SK-N-SH (cell line): ENCODE data around the gene ERC2. TPM values are rescaled to one million over a fixed set of nuclear protein-coding genes. Genes with fewer than 3 reads are reported as not detected.

Source experiments
- CTCF ChIA-PET: fragments of 300-600, 350-600 bp; formaldehyde crosslinking; extraction: SDS; loops from one replicate; lab custom pipeline; 2021; lab: Yijun Ruan, JAX
- POLR2A ChIA-PET: fragments of 350-600 bp; sonication (Branson Sonifier 250); formaldehyde crosslinking; extraction: SDS; loops from one replicate; lab custom pipeline; 2020; ENCODE audit warnings: antibody characterized with exemption, inconsistent platforms; lab: Yijun Ruan, JAX
- DNase-seq: peaks from one replicate; pipeline ENCODE4 v3.0.0; 2012
- H2AFZ ChIP-seq: fragments of 200-600 bp; sonication (generic); 2 replicates; pipeline ENCODE4 v1.8.1; 2016; ENCODE audit warnings: antibody characterized with exemption, mild to moderate bottlenecking, low read depth
- H3F3A ChIP-seq: fragments of 200-600 bp; sonication (generic); replicated peaks from 2 replicates; pipeline ENCODE3; 2016; ENCODE audit warnings: antibody characterized with exemption, mild to moderate bottlenecking; ENCODE audit not compliant: insufficient read depth
- H3K27ac ChIP-seq, 2 experiments: fragments of 200-500 bp in 1 of 2; fragments of 200-600 bp in 1 of 2; sonication (Bioruptor generic) in 1 of 2; sonication (generic), shearing (Covaris generic) in 1 of 2; 2 replicates each; pipeline versions ENCODE4 v1.5.1 to v1.6.1; 2014 to 2016; ENCODE audit warnings: low read depth in 2 of 2, inconsistent platforms in 1 of 2, low read length in 1 of 2, mild to moderate bottlenecking in 1 of 2, mixed read lengths in 1 of 2
- H3K27me3 ChIP-seq: fragments of 200-600 bp; sonication (generic), shearing (Covaris generic); 2 replicates; pipeline ENCODE4 v1.6.1; 2016; ENCODE audit warnings: mixed run types; ENCODE audit not compliant: insufficient read depth
- H3K36me3 ChIP-seq, 2 experiments: fragments of 200-500 bp in 1 of 2; fragments of 200-600 bp in 1 of 2; sonication (Bioruptor generic) in 1 of 2; sonication (generic) in 1 of 2; replicated peaks in 1 of 2; 2 replicates each; pipeline versions ENCODE3 to v1.5.1; 2014 to 2016; ENCODE audit warnings: low read length in 1 of 2, mild to moderate bottlenecking in 1 of 2; ENCODE audit not compliant: insufficient read depth in 2 of 2, control insufficient read depth in 1 of 2
- H3K4me1 ChIP-seq, 2 experiments: fragments of 200-500 bp in 1 of 2; fragments of 200-600 bp in 1 of 2; sonication (Bioruptor generic) in 1 of 2; sonication (generic), shearing (Covaris generic) in 1 of 2; 2 replicates each; pipeline versions ENCODE4 v1.5.1 to v1.6.1; 2014 to 2016; ENCODE audit warnings: low read depth in 1 of 2, low read length in 1 of 2, mixed run types in 1 of 2; ENCODE audit not compliant: insufficient read depth in 2 of 2, control insufficient read depth in 1 of 2
- H3K4me2 ChIP-seq: fragments of 200-600 bp; sonication (generic), shearing (Covaris generic); 2 replicates; pipeline ENCODE4 v1.6.1; 2017; ENCODE audit warnings: mixed run types
- H3K4me3 ChIP-seq, 2 experiments: fragments of 200-500 bp in 1 of 2; fragments of 200-600 bp in 1 of 2; sonication (Bioruptor generic) in 1 of 2; sonication (generic), shearing (Covaris generic) in 1 of 2; 2 replicates each; pipeline versions ENCODE4 v1.5.1 to v1.8.1; 2014 to 2016; ENCODE audit warnings: low read depth in 2 of 2, inconsistent platforms in 1 of 2, low read length in 1 of 2, mild to moderate bottlenecking in 1 of 2, mixed read lengths in 1 of 2, moderate library complexity in 1 of 2
- H3K79me2 ChIP-seq: fragments of 200-600 bp; sonication (generic); 2 replicates; pipeline ENCODE4 v1.8.1; 2017; ENCODE audit warnings: mild to moderate bottlenecking; ENCODE audit not compliant: insufficient read depth
- H3K9ac ChIP-seq: fragments of 200-600 bp; sonication (generic); 2 replicates; pipeline ENCODE4 v1.6.1; 2017; ENCODE audit warnings: mixed run types
- H3K9me2 ChIP-seq: fragments of 200-600 bp; sonication (generic); 2 replicates; pipeline ENCODE4 v1.6.1; 2017; ENCODE audit warnings: mixed run types
- H3K9me3 ChIP-seq: fragments of 200-600 bp; sonication (generic); 2 replicates; pipeline ENCODE4 v1.6.1; 2017; ENCODE audit warnings: mixed run types, mild to moderate bottlenecking, moderate library complexity
- H4K20me1 ChIP-seq: fragments of 200-600 bp; sonication (generic); 2 replicates; pipeline ENCODE4 v1.6.1; 2017; ENCODE audit warnings: mild to moderate bottlenecking, mixed run types; ENCODE audit not compliant: insufficient read depth
- CHD2 ChIP-seq: fragments of 150-350 bp; IDR thresholded peaks from 2 replicates; pipeline ENCODE4 v1.6.1; 2018; ENCODE audit warnings: low read length; ENCODE audit not compliant: partially characterized antibody
- CTCF ChIP-seq: fragments of 200-600 bp; sonication (generic); IDR thresholded peaks from 2 replicates; pipeline ENCODE4 v1.6.1; 2017; ENCODE audit warnings: antibody characterized with exemption, mild to moderate bottlenecking, moderate library complexity
- IRF3 ChIP-seq: fragments of 150-350 bp; IDR thresholded peaks from 2 replicates; pipeline ENCODE4 v1.6.1; 2016; ENCODE audit warnings: mild to moderate bottlenecking, low read depth, low read length
- JUND ChIP-seq: IDR thresholded peaks from 2 replicates; pipeline ENCODE4 v1.4.0; 2012
- MEF2A ChIP-seq: IDR thresholded peaks from 2 replicates; pipeline ENCODE4 v1.4.0; 2012; ENCODE audit warnings: low read depth, borderline replicate concordance
- POLR2AphosphoS5 ChIP-seq: IDR thresholded peaks from 2 replicates; pipeline ENCODE4 v1.6.1; 2012; ENCODE audit warnings: low read depth, low read length
- RAD21 ChIP-seq: IDR thresholded peaks from 2 replicates; pipeline ENCODE4 v1.6.1; 2012; ENCODE audit warnings: mild to moderate bottlenecking, low read length
- REST ChIP-seq: IDR thresholded peaks from 2 replicates; pipeline ENCODE4 v1.6.1; 2012; ENCODE audit warnings: mild to moderate bottlenecking, low read depth, low read length, moderate library complexity
- RFX5 ChIP-seq: IDR thresholded peaks from 2 replicates; pipeline ENCODE4 v1.6.1; 2012; ENCODE audit warnings: mild to moderate bottlenecking, improper control_type of control experiment, low read length
- TAF1 ChIP-seq: IDR thresholded peaks from 2 replicates; pipeline ENCODE4 v1.6.1; 2012; ENCODE audit warnings: low read depth, mild to moderate bottlenecking, low read length, moderate library complexity, borderline replicate concordance
- TEAD4 ChIP-seq: IDR thresholded peaks from 2 replicates; pipeline ENCODE4 v1.4.0; 2012; ENCODE audit warnings: mild to moderate bottlenecking, borderline replicate concordance; ENCODE audit not compliant: insufficient read depth
- WGBS: methylation state at CpG from one replicate; pipeline ENCODE4 v1.1.6; 2017; ENCODE audit warnings: low lambda C conversion rate; 5-methylcytosine and 5-hydroxymethylcytosine counted together
- polyA plus RNA-seq, 3 experiments: library from polyadenylated mRNA; depleted of rRNA; stranded (reverse); fragments of >200 nt; gene quantifications; 2 replicates each; pipeline ENCODE4 v1.2.3, GENCODE V29; 2012
- TF ChIP-seq, protein P1 (sequence below): IDR thresholded peaks from 2 replicates; pipeline ENCODE4 v1.4.0; 2012; ENCODE audit warnings: low read depth
- TF ChIP-seq, protein P2 (sequence below): IDR thresholded peaks from 2 replicates; pipeline ENCODE4 v1.4.0; 2012; ENCODE audit warnings: low read depth, borderline replicate concordance

The ERC2 gene
- polyA plus RNA-seq, 1 of the 3 experiments (the other 2 are of a cell fraction): 1.6 TPM

GRCh38 chr3:55556619-55557537, 911.4 kb downstream of the ERC2 start:
- H3K27me3 ChIP-seq: no peaks in the 10 kb centered on the region
- H3K9me3 ChIP-seq: no peaks in the 10 kb centered on the region
- ChIA-PET POLR2A (no interaction called here), CTCF (interaction anchor here (0.9 to 1.5 kb wide), 3 partner anchors 65 to 694 kb away, joined by 3 to 4 read pairs (median 4); no protein-coding TSS in a partner anchor)
- H2AFZ ChIP-seq: no peak overlapping the region; the same call in 1 of the 2 replicates
- no peak overlapping the region for H3K27ac ChIP-seq
- H3K4me1 ChIP-seq: peaks cover 0 to 10% of the 10 kb centered on the region in 2 experiments; a peak in 1 of 4 replicates
- no peaks in the 10 kb centered on the region for H4K20me1 ChIP-seq
- no peaks in the 10 kb centered on the region for H3K36me3 ChIP-seq
- no peak overlapping the region for H3K4me3 ChIP-seq
- whole genome bisulfite sequencing: 67% methylated on average over 4 of the region's 4 CpGs
- no peaks in the 10 kb centered on the region for H3F3A ChIP-seq
- no peak overlapping the region for H3K4me2 ChIP-seq
- H3K79me2 ChIP-seq: no peaks in the 10 kb centered on the region
- TF ChIP-seq RFX5 (no peak), IRF3 (no peak), POLR2AphosphoS5 (no peak), JUND (no peak), RAD21 (no peak), MEF2A (no peak)
- TF ChIP-seq, protein P1, sequence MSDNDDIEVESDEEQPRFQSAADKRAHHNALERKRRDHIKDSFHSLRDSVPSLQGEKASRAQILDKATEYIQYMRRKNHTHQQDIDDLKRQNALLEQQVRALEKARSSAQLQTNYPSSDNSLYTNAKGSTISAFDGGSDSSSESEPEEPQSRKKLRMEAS: no peak
- H3K9ac ChIP-seq: no peak overlapping the region
- DNase-seq: no peak
- no peaks in the 10 kb centered on the region for H3K9me2 ChIP-seq

- DNase-seq: no peak
- POLR2A ChIA-PET: no interaction called here
- H2AFZ ChIP-seq: no peak overlapping the region
- no peak overlapping the region for H3K9ac ChIP-seq
- H4K20me1 ChIP-seq: no peaks in the 10 kb centered on the region
- H3K9me3 ChIP-seq: no peaks in the 10 kb centered on the region
- H3K4me1 ChIP-seq: peaks cover 0 to 10% of the 10 kb centered on the region in 2 experiments; a peak in 1 of 4 replicates
- no peaks in the 10 kb centered on the region for H3K9me2 ChIP-seq
- H3K4me3 ChIP-seq: no peak overlapping the region
- H3K79me2 ChIP-seq: no peaks in the 10 kb centered on the region
- H3F3A ChIP-seq: no peaks in the 10 kb centered on the region
- 73% methylated on average over 6 of the region's 6 CpGs for WGBS
- H3K27ac ChIP-seq: no peak overlapping the region
- no peaks in the 10 kb centered on the region for H3K36me3 ChIP-seq
- CTCF ChIA-PET: interaction anchor here (0.9 to 1.5 kb wide), 3 partner anchors 64 to 695 kb away, joined by 3 to 4 read pairs (median 4); no protein-coding TSS in a partner anchor
- H3K27me3 ChIP-seq: no peaks in the 10 kb centered on the region
- H3K4me2 ChIP-seq: no peak overlapping the region
- no peak for TF ChIP-seq RAD21
- TF ChIP-seq REST: no peak
- TF ChIP-seq TAF1: no peak
- TF ChIP-seq, protein P1: no peak
- no peak for TF ChIP-seq CHD2
- no peak for TF ChIP-seq TEAD4
- no peak for TF ChIP-seq CTCF
- TF ChIP-seq, protein P2, sequence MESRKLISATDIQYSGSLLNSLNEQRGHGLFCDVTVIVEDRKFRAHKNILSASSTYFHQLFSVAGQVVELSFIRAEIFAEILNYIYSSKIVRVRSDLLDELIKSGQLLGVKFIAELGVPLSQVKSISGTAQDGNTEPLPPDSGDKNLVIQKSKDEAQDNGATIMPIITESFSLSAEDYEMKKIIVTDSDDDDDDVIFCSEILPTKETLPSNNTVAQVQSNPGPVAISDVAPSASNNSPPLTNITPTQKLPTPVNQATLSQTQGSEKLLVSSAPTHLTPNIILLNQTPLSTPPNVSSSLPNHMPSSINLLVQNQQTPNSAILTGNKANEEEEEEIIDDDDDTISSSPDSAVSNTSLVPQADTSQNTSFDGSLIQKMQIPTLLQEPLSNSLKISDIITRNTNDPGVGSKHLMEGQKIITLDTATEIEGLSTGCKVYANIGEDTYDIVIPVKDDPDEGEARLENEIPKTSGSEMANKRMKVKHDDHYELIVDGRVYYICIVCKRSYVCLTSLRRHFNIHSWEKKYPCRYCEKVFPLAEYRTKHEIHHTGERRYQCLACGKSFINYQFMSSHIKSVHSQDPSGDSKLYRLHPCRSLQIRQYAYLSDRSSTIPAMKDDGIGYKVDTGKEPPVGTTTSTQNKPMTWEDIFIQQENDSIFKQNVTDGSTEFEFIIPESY: no peak
Observed at GRCh38 chr3:55555873-55556618, 912.2 kb downstream of the ERC2 start.
